H9 (cell line): ENCODE results near the gene DPP8. TPM values are rescaled to one million over a fixed set of nuclear protein-coding genes. Genes with fewer than 3 reads are reported as not detected.

ENCODE experiments used
- DNase-seq: peaks from one replicate; pipeline ENCODE4 v3.0.0-alpha.2; 2017
- H2AFZ ChIP-seq: one replicate; pipeline ENCODE4 v1.6.1; 2013; ENCODE audit warnings: mild to moderate bottlenecking, low read length, control low read depth, moderate library complexity
- H2AK5ac ChIP-seq: 2 replicates; pipeline ENCODE4 v1.6.1; 2013; ENCODE audit warnings: low read length, control low read depth, mixed read lengths; ENCODE audit not compliant: insufficient read length
- H2BK120ac ChIP-seq: one replicate; pipeline ENCODE4 v1.6.1; 2013; ENCODE audit warnings: low read depth, mild to moderate bottlenecking, low read length, control low read depth, inconsistent platforms; ENCODE audit not compliant: poor library complexity, severe bottlenecking
- H2BK12ac ChIP-seq: 2 replicates; pipeline ENCODE4 v1.6.1; 2013; ENCODE audit warnings: low read length, control low read depth, mixed read lengths, low read depth; ENCODE audit not compliant: insufficient read length
- H2BK15ac ChIP-seq: 2 replicates; pipeline ENCODE4 v1.6.1; 2013; ENCODE audit warnings: low read depth, low read length, control low read depth
- H2BK20ac ChIP-seq: one replicate; pipeline ENCODE4 v1.6.1; 2013; ENCODE audit warnings: low read depth, mild to moderate bottlenecking, low read length, control low read depth, inconsistent platforms; ENCODE audit not compliant: poor library complexity, severe bottlenecking
- H2BK5ac ChIP-seq: 2 replicates; pipeline ENCODE4 v1.6.1; 2013; ENCODE audit warnings: low read length, control low read depth, mixed read lengths; ENCODE audit not compliant: insufficient read length
- H3K14ac ChIP-seq: 2 replicates; pipeline ENCODE4 v1.6.1; 2013; ENCODE audit warnings: low read length, control low read depth; ENCODE audit not compliant: insufficient read depth
- H3K18ac ChIP-seq: 2 replicates; pipeline ENCODE4 v1.6.1; 2013; ENCODE audit warnings: low read depth, mild to moderate bottlenecking, mixed read lengths, low read length, control low read depth; ENCODE audit not compliant: insufficient read length
- H3K23ac ChIP-seq: 2 replicates; pipeline ENCODE4 v1.6.1; 2013; ENCODE audit warnings: low read length, control low read depth, mixed read lengths, low read depth; ENCODE audit not compliant: insufficient read length
- H3K23me2 ChIP-seq: 2 replicates; pipeline ENCODE4 v1.6.1; 2013; ENCODE audit warnings: low read depth, mild to moderate bottlenecking, mixed read lengths, low read length, control low read depth; ENCODE audit not compliant: insufficient read length, poor library complexity, severe bottlenecking
- H3K27ac ChIP-seq: 2 replicates; pipeline ENCODE4 v1.5.1; 2013; ENCODE audit warnings: low read length, control low read depth, mixed read lengths, low read depth; ENCODE audit not compliant: insufficient read length
- H3K27me3 ChIP-seq: 2 replicates; pipeline ENCODE4 v1.6.1; 2013; ENCODE audit warnings: low read length, control low read depth, inconsistent platforms; ENCODE audit not compliant: insufficient read depth
- H3K4ac ChIP-seq: 2 replicates; pipeline ENCODE4 v1.6.1; 2013; ENCODE audit warnings: low read depth, mild to moderate bottlenecking, control low read depth, inconsistent platforms, low read length, moderate library complexity
- H3K4me1 ChIP-seq: 2 replicates; pipeline ENCODE4 v1.6.1; 2013; ENCODE audit warnings: low read length, control low read depth, inconsistent platforms; ENCODE audit not compliant: insufficient read depth
- H3K4me2 ChIP-seq: 2 replicates; pipeline ENCODE4 v1.6.1; 2013; ENCODE audit warnings: low read length, control low read depth, mixed read lengths; ENCODE audit not compliant: insufficient read length, insufficient read depth
- H3K56ac ChIP-seq: 2 replicates; pipeline ENCODE4 v1.6.1; 2013; ENCODE audit warnings: low read depth, mild to moderate bottlenecking, mixed read lengths, low read length, control low read depth; ENCODE audit not compliant: insufficient read length
- H3K79me1 ChIP-seq: 2 replicates; pipeline ENCODE4 v1.6.1; 2013; ENCODE audit warnings: low read depth, mild to moderate bottlenecking, moderate library complexity, low read length, control low read depth, inconsistent platforms; ENCODE audit not compliant: insufficient read depth, poor library complexity, severe bottlenecking
- H3K79me2 ChIP-seq: 2 replicates; pipeline ENCODE4 v1.6.1; 2013; ENCODE audit warnings: low read length, control low read depth, inconsistent platforms; ENCODE audit not compliant: insufficient read depth
- H3K9ac ChIP-seq: 2 replicates; pipeline ENCODE4 v1.6.1; 2013; ENCODE audit warnings: low read length, control low read depth, mixed read lengths; ENCODE audit not compliant: insufficient read length; ENCODE audit errors: extremely low read depth
- H3K9me3 ChIP-seq: one replicate; pipeline ENCODE4 v1.6.1; 2013; ENCODE audit warnings: low read depth, low read length, inconsistent platforms; ENCODE audit not compliant: control insufficient read depth
- H3T11ph ChIP-seq: one replicate; pipeline ENCODE4 v1.6.1; 2013; ENCODE audit warnings: mild to moderate bottlenecking, low read length, control low read depth, inconsistent platforms
- H4K20me1 ChIP-seq: one replicate; pipeline ENCODE4 v1.6.1; 2013; ENCODE audit not compliant: control insufficient read depth, insufficient read length, insufficient read depth
- H4K5ac ChIP-seq: 2 replicates; pipeline ENCODE4 v1.6.1; 2013; ENCODE audit warnings: low read depth, mild to moderate bottlenecking, mixed read lengths, low read length, control low read depth; ENCODE audit not compliant: insufficient read length
- H4K8ac ChIP-seq: replicated peaks from 2 replicates; pipeline ENCODE4 v1.6.1; 2013; ENCODE audit warnings: low read length, control low read depth, mixed read lengths, low read depth; ENCODE audit not compliant: insufficient read length
- H4K91ac ChIP-seq: 2 replicates; pipeline ENCODE4 v1.6.1; 2013; ENCODE audit warnings: low read depth, mild to moderate bottlenecking, moderate library complexity, mixed read lengths, low read length, control low read depth; ENCODE audit not compliant: insufficient read length
- H3K27ac Mint-ChIP-seq, 3 experiments: 2 replicates in 2 of 3; 3 replicates in 1 of 3; pipeline ENCODE4 v1.8.0; 2020 to 2021; ENCODE audit warnings: mixed read lengths in 3 of 3, mild to moderate bottlenecking in 1 of 3, moderate library complexity in 1 of 3
- H3K27me3 Mint-ChIP-seq: 2 replicates; pipeline ENCODE4 v1.8.0; 2021; ENCODE audit warnings: low read depth, mild to moderate bottlenecking, moderate library complexity, mixed read lengths
- H3K36me3 Mint-ChIP-seq, 3 experiments: 2 replicates in 2 of 3; 3 replicates in 1 of 3; pipeline ENCODE4 v1.8.0; 2020 to 2021; ENCODE audit warnings: low read depth in 3 of 3, mixed read lengths in 3 of 3; ENCODE audit not compliant: insufficient read depth in 1 of 3
- H3K4me1 Mint-ChIP-seq, 2 experiments: 2 replicates each; pipeline ENCODE4 v1.8.0; 2020; ENCODE audit warnings: mixed read lengths in 2 of 2
- H3K4me3 Mint-ChIP-seq, 2 experiments: 2 replicates in 1 of 2; 3 replicates in 1 of 2; pipeline ENCODE4 v1.8.0; 2020 to 2021; ENCODE audit warnings: mild to moderate bottlenecking in 2 of 2, mixed read lengths in 2 of 2, moderate library complexity in 1 of 2
- H3K9me3 Mint-ChIP-seq, 2 experiments: 2 replicates in 1 of 2; 3 replicates in 1 of 2; pipeline ENCODE4 v1.8.0; 2020; ENCODE audit warnings: mild to moderate bottlenecking in 2 of 2, mixed read lengths in 2 of 2, moderate library complexity in 1 of 2
- total RNA-seq: library from RNA; stranded (reverse); gene quantifications from 2 replicates; pipeline ENCODE4 v1.2.1, GENCODE V29; 2021
- TF ChIP-seq, protein P1 (sequence below): fragments of 200-600 bp; sonication (generic); conservative IDR thresholded peaks from 3 replicates; pipeline ENCODE4 v1.8.0; 2021; ENCODE audit warnings: antibody characterized with exemption, mild to moderate bottlenecking

DPP8 gene
- total RNA-seq, 1 experiment from 2014 or later, result 26.6 TPM

DNA sequence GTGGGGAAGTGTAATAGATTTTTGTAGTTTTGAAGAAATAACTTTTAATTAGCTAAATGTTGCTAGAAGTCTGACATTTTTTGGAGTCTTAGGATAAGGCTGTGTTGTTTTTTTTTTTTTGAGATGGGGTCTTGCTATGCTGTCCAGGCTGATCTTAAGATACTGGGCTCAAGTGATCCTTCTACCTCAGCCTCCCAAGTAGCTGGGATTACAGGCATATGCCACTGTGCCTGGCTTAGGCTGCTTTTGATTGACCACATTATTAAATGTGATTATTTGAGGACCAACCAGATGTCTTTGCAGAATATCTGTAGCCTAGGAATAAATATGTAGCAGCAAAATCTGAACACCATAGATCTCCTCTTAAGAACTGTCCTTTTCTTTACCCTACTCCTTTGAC, 42.5 kb upstream of the DPP8 start:
- Mint-ChIP-seq H3K36me3 (peaks cover 84 to 99% (median 91%) of the 10 kb centered on the region in 3 experiments), H3K9me3 (peaks cover 0 to 4% of the 10 kb centered on the region in 2 experiments; a peak in 1 of 5 replicates), H3K4me1 (no peaks in the 10 kb centered on the region), H3K27ac (no peak overlapping the region), H3K27me3 (no peaks in the 10 kb centered on the region), H3K4me3 (no peak overlapping the region)
- H3K23ac ChIP-seq, result no peak overlapping the region
- no peaks in the 10 kb centered on the region for H3K27me3 ChIP-seq
- no peak overlapping the region for H2BK15ac ChIP-seq
- no peak overlapping the region for H3T11ph ChIP-seq
- H4K5ac ChIP-seq, result no peak overlapping the region
- no peak overlapping the region for H3K9ac ChIP-seq
- H3K27ac ChIP-seq, result no peak overlapping the region
- H3K9me3 ChIP-seq, result no peaks in the 10 kb centered on the region
- no peak overlapping the region for H4K91ac ChIP-seq
- no peak overlapping the region for H3K4ac ChIP-seq
- no peak overlapping the region for H2BK5ac ChIP-seq
- H4K8ac ChIP-seq, result no peak overlapping the region
- no peaks in the 10 kb centered on the region for H3K79me1 ChIP-seq
- H2BK12ac ChIP-seq, result no peak overlapping the region
- no peak overlapping the region for H3K14ac ChIP-seq
- no peak overlapping the region for H2AK5ac ChIP-seq
- H3K18ac ChIP-seq, result no peak overlapping the region
- TF ChIP-seq, protein P1, sequence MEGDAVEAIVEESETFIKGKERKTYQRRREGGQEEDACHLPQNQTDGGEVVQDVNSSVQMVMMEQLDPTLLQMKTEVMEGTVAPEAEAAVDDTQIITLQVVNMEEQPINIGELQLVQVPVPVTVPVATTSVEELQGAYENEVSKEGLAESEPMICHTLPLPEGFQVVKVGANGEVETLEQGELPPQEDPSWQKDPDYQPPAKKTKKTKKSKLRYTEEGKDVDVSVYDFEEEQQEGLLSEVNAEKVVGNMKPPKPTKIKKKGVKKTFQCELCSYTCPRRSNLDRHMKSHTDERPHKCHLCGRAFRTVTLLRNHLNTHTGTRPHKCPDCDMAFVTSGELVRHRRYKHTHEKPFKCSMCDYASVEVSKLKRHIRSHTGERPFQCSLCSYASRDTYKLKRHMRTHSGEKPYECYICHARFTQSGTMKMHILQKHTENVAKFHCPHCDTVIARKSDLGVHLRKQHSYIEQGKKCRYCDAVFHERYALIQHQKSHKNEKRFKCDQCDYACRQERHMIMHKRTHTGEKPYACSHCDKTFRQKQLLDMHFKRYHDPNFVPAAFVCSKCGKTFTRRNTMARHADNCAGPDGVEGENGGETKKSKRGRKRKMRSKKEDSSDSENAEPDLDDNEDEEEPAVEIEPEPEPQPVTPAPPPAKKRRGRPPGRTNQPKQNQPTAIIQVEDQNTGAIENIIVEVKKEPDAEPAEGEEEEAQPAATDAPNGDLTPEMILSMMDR, result no peak
- no peaks in the 10 kb centered on the region for H4K20me1 ChIP-seq
- H3K56ac ChIP-seq, result no peak overlapping the region
- no peaks in the 10 kb centered on the region for H3K23me2 ChIP-seq
- H2BK120ac ChIP-seq, result no peak overlapping the region
- H3K79me2 ChIP-seq, result no peaks in the 10 kb centered on the region
- H2BK20ac ChIP-seq, result no peak overlapping the region
- H3K4me1 ChIP-seq, result no peaks in the 10 kb centered on the region
- H3K4me2 ChIP-seq, result no peak overlapping the region
- no peak overlapping the region for H2AFZ ChIP-seq
- no peak for DNase-seq
